Adrenal gland (tissue), 5 donors: Measurements from ENCODE around the gene GRAP2.

Experiments used
- CTCF ChIP-seq, 6 experiments: fragments of 450-650 bp in 4 of 6; fragments of 200-600 bp in 2 of 6; sonication (generic) in 1 of 6; IDR thresholded peaks; 1 replicate in 5 of 6; 2 replicates in 1 of 6; pipeline versions ENCODE4 v1.5.1 to v1.8.0; 2016 to 2021; ENCODE audit warnings: antibody characterized with exemption in 6 of 6, mild to moderate bottlenecking in 2 of 6, moderate library complexity in 1 of 6
- POLR2A ChIP-seq, 2 donors: fragments of 450-650 bp; IDR thresholded peaks; one replicate each; pipeline ENCODE4 v1.6.1; 2017; ENCODE audit warnings: antibody characterized with exemption in 2 of 2, mild to moderate bottlenecking in 2 of 2, moderate library complexity in 1 of 2
- donor health status: DM: no; HTN: no; CAD: no.

- no peak for TF ChIP-seq CTCF (IDR thresholded peaks at IDR 0.05)
- TF ChIP-seq POLR2A (IDR thresholded peaks at IDR 0.05) = no peak
These were observed 32.1 kb upstream of the GRAP2 start for GRCh38 chr22:39868741-39869140.
